IMR-90 (cell line): ENCODE results near the gene NFYC. TPM values are rescaled to one million over a fixed set of nuclear protein-coding genes. Genes with fewer than 3 reads are reported as not detected.
A peak's percentile ranks its signal among the peaks of the same experiment; 100 is the strongest.

Experiments used
- ATAC-seq: fragments of 200-7000 bp; cut with Tn5 transposase; 2 replicates; pipeline ENCODE4 v1.9.1; 2020; ENCODE audit warnings: low read depth, mild to moderate bottlenecking, moderate library complexity
- BruUV-seq: library from RNA; stranded (reverse); fragments of 400-500 nt; replicated peaks from 2 replicates; lab custom pipeline; 2021; lab: Mats Ljungman, UMichigan
- CTCF ChIA-PET: fragments of 300-600 bp; formaldehyde crosslinking; extraction: SDS; loops from one replicate; lab custom pipeline; 2021; ENCODE audit warnings: antibody characterized with exemption; lab: Yijun Ruan, JAX
- POLR2A ChIA-PET: fragments of 300-600 bp; sonication (Branson Sonifier 250); formaldehyde crosslinking; loops from one replicate; lab custom pipeline; 2022; ENCODE audit warnings: antibody characterized with exemption; ENCODE audit not compliant: unreplicated experiment; lab: Charles Lee
- DNase-seq: peaks from one replicate; pipeline ENCODE4 v3.0.0; 2013
- H2AFZ ChIP-seq: replicated peaks from 2 replicates; pipeline ENCODE3; 2013; ENCODE audit warnings: low read length, mild to moderate bottlenecking; ENCODE audit not compliant: poor library complexity
- H2AK5ac ChIP-seq: 2 replicates; pipeline ENCODE4 v1.6.1; 2013; ENCODE audit warnings: low read depth, low read length, inconsistent platforms
- H2AK9ac ChIP-seq: replicated peaks from 2 replicates; pipeline ENCODE3; 2013; ENCODE audit warnings: mild to moderate bottlenecking, low read depth, low read length, moderate library complexity; ENCODE audit not compliant: poor library complexity
- H2BK120ac ChIP-seq: 2 replicates; pipeline ENCODE4 v1.6.1; 2013; ENCODE audit warnings: low read depth, low read length, inconsistent platforms
- H2BK15ac ChIP-seq: 3 replicates; pipeline ENCODE4 v1.6.1; 2013; ENCODE audit warnings: low read depth, low read length, inconsistent platforms
- H2BK20ac ChIP-seq: 2 replicates; pipeline ENCODE4 v1.6.1; 2013; ENCODE audit warnings: low read depth, mild to moderate bottlenecking, inconsistent platforms, low read length, moderate library complexity
- H2BK5ac ChIP-seq: 2 replicates; pipeline ENCODE4 v1.6.1; 2013; ENCODE audit warnings: mild to moderate bottlenecking, low read depth, low read length, inconsistent platforms; ENCODE audit not compliant: poor library complexity, severe bottlenecking
- H3K14ac ChIP-seq: replicated peaks from 2 replicates; pipeline ENCODE4 v1.6.1; 2013; ENCODE audit warnings: low read depth, low read length, inconsistent platforms
- H3K18ac ChIP-seq: 2 replicates; pipeline ENCODE4 v1.6.1; 2013; ENCODE audit warnings: low read depth, low read length, control low read depth
- H3K23ac ChIP-seq: 2 replicates; pipeline ENCODE4 v1.6.1; 2013; ENCODE audit warnings: low read depth, low read length, inconsistent platforms
- H3K27ac ChIP-seq: 2 replicates; pipeline ENCODE4 v1.5.1; 2013; ENCODE audit warnings: mild to moderate bottlenecking, control low read depth, low read length; ENCODE audit not compliant: insufficient read depth
- H3K27me3 ChIP-seq: 2 replicates; pipeline ENCODE4 v1.6.1; 2013; ENCODE audit warnings: low read length; ENCODE audit not compliant: control insufficient read depth, insufficient read depth
- H3K36me3 ChIP-seq: 2 replicates; pipeline ENCODE4 v1.6.1; 2013; ENCODE audit warnings: low read length, mixed read lengths; ENCODE audit not compliant: control insufficient read depth, insufficient read depth
- H3K4ac ChIP-seq: 2 replicates; pipeline ENCODE4 v1.6.1; 2013; ENCODE audit warnings: low read depth, low read length, inconsistent platforms
- H3K4me1 ChIP-seq: 2 replicates; pipeline ENCODE4 v1.6.1; 2013; ENCODE audit warnings: low read length, mixed read lengths; ENCODE audit not compliant: control insufficient read depth, insufficient read depth
- H3K4me2 ChIP-seq: 2 replicates; pipeline ENCODE4 v1.6.1; 2013; ENCODE audit warnings: low read depth, mild to moderate bottlenecking, control low read depth, low read length, moderate library complexity
- H3K4me3 ChIP-seq: 2 replicates; pipeline ENCODE4 v1.5.1; 2013; ENCODE audit warnings: low read depth, mild to moderate bottlenecking, control low read depth, low read length, moderate library complexity; ENCODE audit not compliant: insufficient read depth
- H3K56ac ChIP-seq: 2 replicates; pipeline ENCODE4 v1.6.1; 2013; ENCODE audit warnings: low read length, inconsistent platforms; ENCODE audit not compliant: insufficient read depth; ENCODE audit errors: extremely low read depth
- H3K79me1 ChIP-seq, 2 experiments: 2 replicates each; pipeline ENCODE4 v1.6.1; 2013; ENCODE audit warnings: low read length in 2 of 2, inconsistent platforms in 1 of 2, low read depth in 1 of 2
- H3K9ac ChIP-seq: 2 replicates; pipeline ENCODE4 v1.6.1; 2013; ENCODE audit warnings: low read depth, low read length, control low read depth
- H3K9me1 ChIP-seq: 2 replicates; pipeline ENCODE4 v1.6.1; 2013; ENCODE audit warnings: low read length, inconsistent platforms; ENCODE audit not compliant: insufficient read depth
- H3K9me3 ChIP-seq: 2 replicates; pipeline ENCODE4 v1.6.1; 2013; ENCODE audit warnings: low read length; ENCODE audit not compliant: control insufficient read depth, insufficient read depth
- H4K20me1 ChIP-seq: 2 replicates; pipeline ENCODE4 v1.6.1; 2013; ENCODE audit warnings: low read length, inconsistent platforms; ENCODE audit not compliant: insufficient read depth
- H4K5ac ChIP-seq: 2 replicates; pipeline ENCODE4 v1.6.1; 2013; ENCODE audit warnings: mild to moderate bottlenecking, low read depth, low read length, control low read depth
- H4K8ac ChIP-seq, 2 experiments: 2 replicates each; pipeline ENCODE4 v1.6.1; 2013; ENCODE audit warnings: low read depth in 2 of 2, low read length in 2 of 2, control low read depth in 1 of 2, inconsistent platforms in 1 of 2
- H4K91ac ChIP-seq: 2 replicates; pipeline ENCODE4 v1.6.1; 2013; ENCODE audit warnings: low read depth, low read length, inconsistent platforms; ENCODE audit not compliant: insufficient read depth
- BHLHE40 ChIP-seq: fragments of 150-350 bp; IDR thresholded peaks from 2 replicates; pipeline ENCODE4 v1.6.1; 2016; ENCODE audit warnings: mild to moderate bottlenecking, low read depth, low read length
- CEBPB ChIP-seq: IDR thresholded peaks from 2 replicates; pipeline ENCODE4 v1.6.1; 2012; ENCODE audit warnings: low read depth, low read length, improper control_type of control experiment
- CHD1 ChIP-seq: IDR thresholded peaks from 2 replicates; pipeline ENCODE4 v1.6.1; 2012; ENCODE audit warnings: low read depth, low read length, improper control_type of control experiment
- MAZ ChIP-seq: IDR thresholded peaks from 2 replicates; pipeline ENCODE4 v1.6.1; 2012; ENCODE audit warnings: low read depth, mild to moderate bottlenecking, low read length, improper control_type of control experiment, moderate library complexity, borderline replicate concordance
- RCOR1 ChIP-seq: IDR thresholded peaks from 2 replicates; pipeline ENCODE4 v1.6.1; 2012; ENCODE audit warnings: mild to moderate bottlenecking, low read length, improper control_type of control experiment; ENCODE audit not compliant: insufficient replicate concordance
- RFX5 ChIP-seq: IDR thresholded peaks from 2 replicates; pipeline ENCODE4 v1.8.0; 2012; ENCODE audit warnings: low read depth, mild to moderate bottlenecking, low read length, moderate library complexity
- WGBS, 2 experiments: methylation state at CpG; one replicate each; pipeline versions ENCODE4 v1.1.5 to v1.1.7; 2013; ENCODE audit warnings: missing lambda C conversion rate in 2 of 2; ENCODE audit not compliant: insufficient read length in 1 of 2; ENCODE audit errors: extremely low coverage in 2 of 2; 5-methylcytosine and 5-hydroxymethylcytosine counted together
- dilution Hi-C: fragments of 300-500 bp; cut with HindIII; formaldehyde crosslinking; loops from one replicate; pipeline ENCODE4 v1.14.3; 2018; ENCODE audit warnings: low sequenced_read_pairs; ENCODE audit not compliant: unreplicated experiment
- in situ Hi-C: fragments of 300-500 bp; cut with MboI; formaldehyde crosslinking; loops from 3 replicates; pipeline ENCODE4 v1.14.3; 2019; ENCODE audit warnings: low sequenced_read_pairs, inconsistent platforms, mixed read lengths
- intact Hi-C: fragments of 100-400 bp; cut with micrococcal nuclease; formaldehyde crosslinking; loops from 2 replicates; pipeline ENCODE4 v1.10.0; 2022
- polyA plus RNA-seq, 3 experiments: library from polyadenylated mRNA; depleted of rRNA; stranded (reverse); fragments of >200 nt; gene quantifications; 2 replicates each; pipeline ENCODE4 v1.2.3, GENCODE V29; 2012; ENCODE audit warnings: low replicate concordance in 1 of 3
- total RNA-seq: library from RNA; depleted of rRNA; stranded (reverse); fragments of >200 nt; gene quantifications from 2 replicates; pipeline ENCODE4 v1.2.3, GENCODE V29; 2012
- TF ChIP-seq, protein P1 (sequence below): fragments of 150-350 bp; IDR thresholded peaks from 2 replicates; pipeline ENCODE4 v1.6.1; 2016; ENCODE audit warnings: low read depth, mild to moderate bottlenecking, low read length, moderate library complexity, borderline replicate concordance

The NFYC gene
- total and polyA plus RNA-seq, 2 of the 4 experiments (the other 2 are of a cell fraction), result 45.2 to 62.2 TPM

DNA sequence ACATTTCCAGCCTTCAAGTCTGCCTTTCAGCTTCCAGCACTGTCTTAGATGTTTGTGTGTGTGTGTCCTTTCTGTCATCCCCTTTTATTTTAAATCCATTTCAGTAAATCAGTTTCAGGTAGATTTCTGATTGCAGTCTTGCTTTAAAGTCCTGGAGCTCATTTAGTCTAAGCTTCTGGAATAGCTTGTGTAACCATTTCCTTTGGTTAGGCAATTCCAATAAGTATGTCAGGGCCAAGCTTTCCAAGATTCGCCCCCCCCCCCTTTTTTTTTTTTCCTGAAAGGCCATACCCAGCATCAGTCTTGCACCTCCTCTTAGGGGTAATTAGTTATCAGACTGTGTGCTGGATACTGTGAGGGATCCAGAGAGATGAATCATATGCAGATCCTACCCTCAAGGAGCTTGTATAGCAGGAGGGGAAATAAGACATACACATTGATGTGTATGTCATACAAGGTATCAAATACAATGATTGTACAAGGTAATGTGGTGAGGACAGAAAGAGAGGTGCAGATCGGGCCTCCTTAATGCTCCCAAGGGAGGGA, 41.3 kb downstream of the NFYC start:
- H2BK15ac ChIP-seq, result no peak overlapping the region
- POLR2A ChIA-PET, result no interaction called here
- H2AFZ ChIP-seq, result no peak overlapping the region

More for the DNA sequence above, 41.3 kb downstream of the NFYC start:
- H4K20me1 ChIP-seq, result peaks cover 3% of the 10 kb centered on the region; the same call in 1 of the 2 replicates
- in situ Hi-C loops (no loop called here), dilution Hi-C loops (no loop called here), intact Hi-C loops (no loop called here)
- no peak overlapping the region for H4K91ac ChIP-seq
- H3K27ac ChIP-seq, result no peak overlapping the region
- no peak overlapping the region for H2BK120ac ChIP-seq
- H3K79me1 ChIP-seq, result peaks cover 31 to 59% of the 10 kb centered on the region in 2 experiments; a peak in 3 of 4 replicates
- no peak overlapping the region for H4K5ac ChIP-seq
- ATAC-seq (no peak), DNase-seq (no peak)
- no peak overlapping the region for H3K4ac ChIP-seq
- CTCF ChIA-PET, result no interaction called here
- no peak overlapping the region for H3K9ac ChIP-seq
- WGBS, 2 experiments, result 100% methylated on average over 1 of the region's 2 CpGs; no CpG with 5 or more reads in 1 of the 2 experiments
- H3K18ac ChIP-seq, result no peak overlapping the region
- no peak overlapping the region for H3K14ac ChIP-seq
- no peak overlapping the region for H2BK20ac ChIP-seq
- no peak overlapping the region for H3K4me2 ChIP-seq
- BruUV-seq, result no TSS peak
- H3K4me1 ChIP-seq, result no peaks in the 10 kb centered on the region; the same call in 1 of the 2 replicates
- H2BK5ac ChIP-seq, result no peak overlapping the region
- no peak overlapping the region for H2AK5ac ChIP-seq
- H3K9me1 ChIP-seq, result peaks cover 3% of the 10 kb centered on the region; the same call in 1 of the 2 replicates
- no peaks in the 10 kb centered on the region for H3K36me3 ChIP-seq
- H3K9me3 ChIP-seq, result no peaks in the 10 kb centered on the region; the same call in 1 of the 2 replicates
- TF ChIP-seq, protein P1, sequence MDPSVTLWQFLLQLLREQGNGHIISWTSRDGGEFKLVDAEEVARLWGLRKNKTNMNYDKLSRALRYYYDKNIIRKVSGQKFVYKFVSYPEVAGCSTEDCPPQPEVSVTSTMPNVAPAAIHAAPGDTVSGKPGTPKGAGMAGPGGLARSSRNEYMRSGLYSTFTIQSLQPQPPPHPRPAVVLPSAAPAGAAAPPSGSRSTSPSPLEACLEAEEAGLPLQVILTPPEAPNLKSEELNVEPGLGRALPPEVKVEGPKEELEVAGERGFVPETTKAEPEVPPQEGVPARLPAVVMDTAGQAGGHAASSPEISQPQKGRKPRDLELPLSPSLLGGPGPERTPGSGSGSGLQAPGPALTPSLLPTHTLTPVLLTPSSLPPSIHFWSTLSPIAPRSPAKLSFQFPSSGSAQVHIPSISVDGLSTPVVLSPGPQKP, result no peak
- TF ChIP-seq CEBPB (0 out of 2 replicates have a peak, but pooled peaks have one; percentile 21), BHLHE40 (no peak), MAZ (no peak), RCOR1 (no peak), RFX5 (no peak), CHD1 (no peak)
- H3K56ac ChIP-seq, result no peak overlapping the region
- H3K23ac ChIP-seq, result no peak overlapping the region
- no peak overlapping the region for H4K8ac ChIP-seq
- H3K27me3 ChIP-seq, result no peaks in the 10 kb centered on the region
- no peak overlapping the region for H2AK9ac ChIP-seq
- H3K4me3 ChIP-seq, result no peak overlapping the region
